K562 (cell line): ENCODE results near the gene PIGV. TPM values are rescaled to one million over a fixed set of nuclear protein-coding genes. Genes with fewer than 3 reads are reported as not detected.

Experiments
- CUX1 ChIP-seq: fragments of 200-800 bp; sonication (Bioruptor generic); IDR thresholded peaks from 2 replicates; pipeline ENCODE4 v1.6.1; 2016; ENCODE audit warnings: missing genetic modification characterization, missing compliant biosample characterization
- DDX20 ChIP-seq: fragments of 450-650 bp; IDR thresholded peaks from 2 replicates; pipeline ENCODE4 v1.6.1; 2016; ENCODE audit warnings: missing genetic modification characterization, low read depth, mild to moderate bottlenecking, missing compliant biosample characterization, moderate library complexity
- NFE2 ChIP-seq: IDR thresholded peaks from 2 replicates; pipeline ENCODE4 v1.6.1; 2014; ENCODE audit warnings: antibody characterized with exemption, low read depth
- NR4A1 ChIP-seq, 2 experiments: fragments of 250-450 bp in 1 of 2; fragments of 450-650 bp in 1 of 2; sonication (Bioruptor Pico) in 1 of 2; IDR thresholded peaks; 2 replicates each; pipeline versions ENCODE4 v1.4.0 to v1.6.1; 2016 to 2020; ENCODE audit warnings: mild to moderate bottlenecking in 2 of 2, missing compliant biosample characterization in 1 of 2, missing genetic modification characterization in 1 of 2, moderate library complexity in 1 of 2
- SIN3A ChIP-seq, 2 experiments: fragments of 150-350 bp in 1 of 2; IDR thresholded peaks; 2 replicates each; pipeline ENCODE4 v1.6.1; 2011 to 2016; ENCODE audit warnings: borderline replicate concordance in 2 of 2, low read depth in 2 of 2, low read length in 2 of 2, mild to moderate bottlenecking in 2 of 2, moderate library complexity in 2 of 2; ENCODE audit not compliant: control insufficient read depth in 1 of 2
- SMARCB1 ChIP-seq: IDR thresholded peaks from 2 replicates; pipeline ENCODE4 v1.6.1; 2011; ENCODE audit warnings: improper control_type of control experiment, low read depth; ENCODE audit not compliant: insufficient read length
- TEAD1 ChIP-seq, 2 experiments: fragments of 450-650 bp in 1 of 2; sonication (generic) in 1 of 2; formaldehyde crosslinking; IDR thresholded peaks; 2 replicates each; pipeline versions ENCODE4 v1.4.0 to v1.8.0; 2020 to 2022; ENCODE audit warnings: mild to moderate bottlenecking in 2 of 2, missing genetic modification reagents in 1 of 2
- ZBTB11 ChIP-seq, 3 experiments: fragments of 200-800 bp in 1 of 3; fragments of 250-450 bp in 1 of 3; fragments of 450-650 bp in 1 of 3; sonication (Bioruptor Pico) in 1 of 3; sonication (Bioruptor generic) in 1 of 3; formaldehyde crosslinking in 1 of 3; IDR thresholded peaks; 2 replicates each; pipeline versions ENCODE4 v1.6.1 to v1.8.0; 2016 to 2022; ENCODE audit warnings: mild to moderate bottlenecking in 2 of 3, missing genetic modification characterization in 2 of 3, missing compliant biosample characterization in 1 of 3, moderate library complexity in 1 of 3
- ZBTB43 ChIP-seq: sonication (generic); formaldehyde crosslinking; IDR thresholded peaks from 2 replicates; pipeline ENCODE4 v1.8.0; 2023; ENCODE audit warnings: mild to moderate bottlenecking, missing genetic modification reagents
- ZC3H11A ChIP-seq: IDR thresholded peaks from 2 replicates; pipeline ENCODE4 v1.6.1; 2012; ENCODE audit warnings: low read depth, low read length, improper control_type of control experiment
- ZNF232 ChIP-seq: sonication (generic); formaldehyde crosslinking; IDR thresholded peaks from 2 replicates; pipeline ENCODE4 v1.8.0; 2022; ENCODE audit warnings: mild to moderate bottlenecking, missing genetic modification reagents
- ZNF253 ChIP-seq: fragments of 250-450 bp; sonication (Bioruptor Pico); conservative IDR thresholded peaks from 2 replicates; pipeline ENCODE4 v1.6.1; 2021; ENCODE audit warnings: mild to moderate bottlenecking
- ZNF274 ChIP-seq: IDR thresholded peaks from 2 replicates; pipeline ENCODE4 v1.6.1; 2011; ENCODE audit warnings: low read depth, mild to moderate bottlenecking, low read length, moderate library complexity, borderline replicate concordance
- ZNF696 ChIP-seq: fragments of 250-450 bp; sonication (Bioruptor Pico); conservative IDR thresholded peaks from 2 replicates; pipeline ENCODE4 v1.4.0; 2020; ENCODE audit warnings: mild to moderate bottlenecking, moderate library complexity
- polyA plus RNA-seq, 8 experiments: library from polyadenylated mRNA; depleted of rRNA in 4 of 8; stranded (reverse) in 5 of 8; unstranded in 3 of 8; fragments of >200 nt; fragmentation: Nextera tagmentation in 2 of 8; fragmentation: Illumina TruSeq in 1 of 8; extraction: Ambion mirVana in 2 of 8; extraction: Trizol in 1 of 8; gene quantifications; 2 replicates each; pipeline versions ENCODE4 v1.2.1 to v1.2.3, GENCODE V29; 2011 to 2014; ENCODE audit warnings: inconsistent platforms in 1 of 8, missing spikeins in 1 of 8
- total RNA-seq, 7 experiments: library from RNA; depleted of rRNA in 6 of 7; stranded (reverse); fragments of >200 nt in 6 of 7; fragmentation: Illumina TruSeq in 2 of 7; extraction: Trizol in 2 of 7; gene quantifications; 2 replicates each; pipeline versions ENCODE4 v1.2.1 to v1.2.3, GENCODE V29; 2011 to 2021; ENCODE audit warnings: low replicate concordance in 1 of 7

The PIGV gene
- total and polyA plus RNA-seq, 9 of the 15 experiments (the other 6 are each of a cell fraction or from before 2014, with no cell fraction given): 8.4 to 21.8 (median 11.7) TPM

- TF ChIP-seq ZBTB11 (CRISPR knock-in tag; IDR thresholded peaks at IDR 0.05) (peak in 1 of 3 experiments; percentile 44; a peak in 1 of 6 replicates), NR4A1 (CRISPR knock-in tag; IDR thresholded peaks at IDR 0.05) (no peak), NR4A1 (tag; IDR thresholded peaks at IDR 0.05) (no peak), ZNF696 (CRISPR knock-in tag) (0 out of 2 replicates have a peak, but pooled peaks have one; percentile 50), SMARCB1 (no peak), TEAD1 (CRISPR knock-in tag; IDR thresholded peaks at IDR 0.05) (no peak), NFE2 (no peak), ZNF274 (no peak), ZBTB43 (CRISPR knock-in tag) (peak; percentile 55; the same call in 1 of the 2 replicates), SIN3A (IDR thresholded peaks at IDR 0.05; ENCODE audit: borderline replicate concordance in 2 of 2, control insufficient read depth in 1 of 2, low read depth in 2 of 2, low read length in 2 of 2) (peak in 1 of 2 experiments; percentile 60; a peak in 1 of 4 replicates), CUX1 (CRISPR knock-in tag) (peak; percentile 86; the same call in 1 of the 2 replicates), ZNF253 (CRISPR knock-in tag) (0 out of 2 replicates have a peak, but pooled peaks have one; percentile 41), ZC3H11A (no peak), ZNF232 (no peak), DDX20 (tag) (no peak)
These were observed 1.0 kb upstream of the PIGV start (continued) for GRCh38 chr1:26786437-26787380.
